ENCODE data around the gene CCDC43.
A peak's percentile ranks its signal among the peaks of the same experiment; 100 is the strongest.

Gene CCDC43

GRCh38 chr17:44666006-44666405 is 23.6 kb downstream of the CCDC43 start:
- DNase-seq (ENCODE audit: low read depth): no peak
- TF ChIP-seq, protein P1, sequence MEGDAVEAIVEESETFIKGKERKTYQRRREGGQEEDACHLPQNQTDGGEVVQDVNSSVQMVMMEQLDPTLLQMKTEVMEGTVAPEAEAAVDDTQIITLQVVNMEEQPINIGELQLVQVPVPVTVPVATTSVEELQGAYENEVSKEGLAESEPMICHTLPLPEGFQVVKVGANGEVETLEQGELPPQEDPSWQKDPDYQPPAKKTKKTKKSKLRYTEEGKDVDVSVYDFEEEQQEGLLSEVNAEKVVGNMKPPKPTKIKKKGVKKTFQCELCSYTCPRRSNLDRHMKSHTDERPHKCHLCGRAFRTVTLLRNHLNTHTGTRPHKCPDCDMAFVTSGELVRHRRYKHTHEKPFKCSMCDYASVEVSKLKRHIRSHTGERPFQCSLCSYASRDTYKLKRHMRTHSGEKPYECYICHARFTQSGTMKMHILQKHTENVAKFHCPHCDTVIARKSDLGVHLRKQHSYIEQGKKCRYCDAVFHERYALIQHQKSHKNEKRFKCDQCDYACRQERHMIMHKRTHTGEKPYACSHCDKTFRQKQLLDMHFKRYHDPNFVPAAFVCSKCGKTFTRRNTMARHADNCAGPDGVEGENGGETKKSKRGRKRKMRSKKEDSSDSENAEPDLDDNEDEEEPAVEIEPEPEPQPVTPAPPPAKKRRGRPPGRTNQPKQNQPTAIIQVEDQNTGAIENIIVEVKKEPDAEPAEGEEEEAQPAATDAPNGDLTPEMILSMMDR (IDR thresholded peaks at IDR 0.05; ENCODE audit: low read depth, low read length, missing control alignments): no peak

DNA sequence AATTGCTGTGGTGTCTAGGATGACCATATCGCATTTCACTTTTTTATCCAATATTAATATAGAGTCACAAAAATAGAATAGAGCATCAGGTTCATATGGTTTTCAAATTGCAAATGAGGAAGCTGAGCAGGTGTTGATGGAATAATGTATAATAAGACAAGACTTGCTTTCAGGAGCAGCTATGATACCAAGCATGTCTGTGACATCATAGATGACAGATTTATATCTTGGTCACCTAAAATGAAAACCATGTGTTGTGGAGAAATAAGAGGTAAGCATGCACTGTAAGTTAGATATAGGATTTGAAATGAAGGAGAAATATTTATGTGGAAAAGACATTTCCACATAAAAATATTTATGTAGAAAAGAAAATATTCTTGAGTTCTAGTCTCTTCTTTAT is 24.7 kb downstream of the CCDC43 start:
- TF ChIP-seq, protein P1 (IDR thresholded peaks at IDR 0.05; ENCODE audit: low read depth, low read length, missing control alignments): no peak
- DNase-seq (ENCODE audit: low read depth): no peak
- H3K4me3 ChIP-seq (ENCODE audit: low read depth, low read length): no peak overlapping the region

More at GRCh38 chr17:44666006-44666405, 23.6 kb downstream of the CCDC43 start:
- no peak overlapping the region for H3K4me3 ChIP-seq (ENCODE audit: low read depth, low read length)

DNA sequence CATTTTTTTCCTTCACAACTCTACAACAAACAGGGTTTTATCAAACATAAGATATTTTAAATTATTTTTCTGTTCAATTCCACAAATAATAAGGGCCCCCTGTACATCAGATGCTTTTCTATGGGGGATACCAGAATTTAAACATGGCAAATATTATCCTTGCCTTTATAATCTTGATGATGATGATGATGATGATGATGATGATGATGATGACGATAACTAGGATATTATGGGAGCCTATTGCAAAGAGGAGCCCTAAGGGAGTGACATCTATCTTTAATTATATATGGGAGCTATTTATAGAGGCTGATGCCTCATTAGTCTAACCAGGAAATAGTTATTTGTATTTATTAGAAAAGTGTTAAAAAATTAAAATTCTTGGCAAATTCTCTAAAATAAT is 26.5 kb downstream of the CCDC43 start:
- H3K4me3 ChIP-seq (ENCODE audit: low read depth, low read length): no peak overlapping the region
- TF ChIP-seq, protein P1 (IDR thresholded peaks at IDR 0.05; ENCODE audit: low read depth, low read length, missing control alignments): no peak
- no peak for DNase-seq (ENCODE audit: low read depth)

GRCh38 chr17:44661835-44662234 is 27.7 kb downstream of the CCDC43 start:
- DNase-seq (ENCODE audit: low read depth): no peak
- H3K4me3 ChIP-seq (ENCODE audit: low read depth, low read length): no peak overlapping the region
- TF ChIP-seq, protein P1 (IDR thresholded peaks at IDR 0.05; ENCODE audit: low read depth, low read length, missing control alignments): no peak

DNA sequence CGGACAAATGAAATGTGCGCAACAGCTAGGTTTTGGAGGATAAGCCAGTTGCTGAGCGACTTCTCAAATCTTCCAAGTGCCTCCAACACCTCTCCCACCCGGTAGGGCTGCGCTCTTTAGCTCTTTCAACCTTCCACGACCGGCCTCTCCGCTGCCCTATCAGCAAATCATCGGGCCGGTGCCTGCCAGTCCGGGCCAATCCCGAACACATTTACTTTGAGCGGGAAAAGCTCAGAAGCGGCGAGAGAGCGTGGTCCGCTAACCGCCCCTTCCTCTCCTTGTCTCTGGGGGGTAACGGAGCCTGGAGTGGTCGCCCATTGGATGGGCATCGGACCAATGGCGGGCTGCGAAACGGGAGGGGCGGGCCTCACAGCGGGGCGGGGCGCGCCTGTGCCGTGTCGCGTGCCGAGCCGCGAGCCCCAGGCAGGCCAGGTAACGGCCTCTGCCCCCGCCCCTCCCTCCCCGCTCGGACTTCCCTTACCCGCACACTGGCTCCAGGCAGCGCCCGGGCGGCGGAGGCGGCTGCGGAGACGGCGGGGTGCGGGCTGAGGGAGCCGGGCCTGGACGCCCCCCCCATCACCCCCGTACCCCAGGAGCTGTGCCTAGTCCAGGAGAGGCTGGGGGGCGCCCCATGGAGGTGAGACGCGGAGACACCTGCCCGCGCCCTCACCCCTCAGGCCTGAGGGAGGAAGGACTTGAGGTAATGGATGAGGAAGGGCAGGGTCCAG is 33.4 kb downstream of the CCDC43 start, which contains the start of gene MEIOC:
MEIOC (plus strand) TSS at position 486 of the 728 bp plus-strand sequence; CDS start at position 632, 146 bp downstream.
- peak within 1 kb of the TSS; percentile 11 for H3K4me3 ChIP-seq (ENCODE audit: low read depth, low read length)
- DNase-seq (ENCODE audit: low read depth): no peak
- TF ChIP-seq, protein P1 (IDR thresholded peaks at IDR 0.05; ENCODE audit: low read depth, low read length, missing control alignments): no peak

- TF ChIP-seq, protein P1 (IDR thresholded peaks at IDR 0.05; ENCODE audit: low read depth, low read length, missing control alignments): no peak
- H3K4me3 ChIP-seq (ENCODE audit: low read depth, low read length): no peak overlapping the region
- DNase-seq (ENCODE audit: low read depth): no peak
These were observed 35.6 kb downstream of the CCDC43 start for GRCh38 chr17:44653954-44654353.

DNA sequence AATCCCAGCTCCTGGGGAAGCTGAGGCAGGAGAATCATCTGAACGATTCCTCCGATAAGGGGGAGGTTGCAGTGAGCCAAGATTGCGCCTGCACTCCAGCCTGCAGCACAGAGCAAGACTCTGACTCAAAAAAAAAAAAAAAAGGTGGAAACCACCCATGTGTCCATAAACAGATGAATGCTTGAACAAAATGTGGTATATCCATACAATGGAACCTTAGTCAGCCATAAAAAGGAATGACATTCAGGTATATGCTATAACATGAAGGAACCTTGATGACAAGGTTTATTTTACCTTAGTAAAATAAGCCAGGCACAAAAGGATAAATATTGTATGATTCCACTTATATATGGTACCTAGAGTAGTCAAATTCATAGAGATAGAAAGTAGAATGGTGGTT is 36.2 kb downstream of the CCDC43 start:
- no peak overlapping the region for H3K4me3 ChIP-seq (ENCODE audit: low read depth, low read length)
- TF ChIP-seq, protein P1 (IDR thresholded peaks at IDR 0.05; ENCODE audit: low read depth, low read length, missing control alignments): no peak
- no peak for DNase-seq (ENCODE audit: low read depth)
